GM21367 (cell line): ENCODE measurements around the gene FEV.

Experiments used
- ATAC-seq: cut with Tn5 transposase; IDR thresholded peaks from one replicate; pipeline ENCODE4 v1.9.1; 2021; ENCODE audit not compliant: unreplicated experiment

Gene FEV

GRCh38 chr2:218985021-218985324 lies at the start of gene FEV:
Gene FEV, minus strand, starts transcription at chr2:218985184. Its CDS starts 109 bp downstream, at chr2:218985075.
- ATAC-seq, result no peak

DNA sequence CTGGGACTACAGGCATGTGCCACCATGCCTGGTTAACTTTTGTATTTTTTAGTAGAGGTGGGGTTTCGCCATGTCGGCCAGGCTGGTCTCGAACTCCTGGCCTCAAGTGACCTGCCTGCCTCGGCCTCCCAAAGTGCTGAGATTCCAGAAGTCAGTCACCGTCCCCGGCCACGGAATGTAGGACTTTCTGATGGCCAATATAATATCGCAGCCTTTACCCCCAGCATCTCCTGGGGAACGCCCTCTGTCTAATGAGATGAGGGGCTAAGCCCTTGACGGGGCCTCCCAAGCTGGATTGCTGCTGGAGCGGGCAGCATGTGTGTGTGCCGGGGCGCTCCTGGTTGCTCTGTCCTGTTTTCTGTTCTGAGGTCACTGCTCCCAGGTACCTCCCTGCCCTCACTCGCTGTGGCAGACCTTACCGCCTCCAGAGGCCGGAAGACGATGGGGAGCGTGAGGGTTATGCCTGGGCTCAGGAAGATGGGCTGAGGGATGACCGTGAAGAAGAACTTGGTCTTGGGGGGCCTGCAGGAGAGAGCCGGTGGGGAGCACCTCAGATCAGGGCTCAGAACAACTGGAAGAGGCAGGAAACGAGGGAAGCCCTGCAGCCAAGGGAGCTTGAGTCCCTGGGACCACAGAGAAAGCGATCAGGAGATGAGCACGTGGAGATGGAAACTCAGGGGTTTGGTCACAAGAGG lies 47.2 kb upstream of the FEV start:
- ATAC-seq, result no peak

- no peak for ATAC-seq
Measured at GRCh38 chr2:219031005-219031738, 46.2 kb upstream of the FEV start.

- no peak for ATAC-seq
Measured at GRCh38 chr2:219030177-219030940, 45.4 kb upstream of the FEV start.

DNA sequence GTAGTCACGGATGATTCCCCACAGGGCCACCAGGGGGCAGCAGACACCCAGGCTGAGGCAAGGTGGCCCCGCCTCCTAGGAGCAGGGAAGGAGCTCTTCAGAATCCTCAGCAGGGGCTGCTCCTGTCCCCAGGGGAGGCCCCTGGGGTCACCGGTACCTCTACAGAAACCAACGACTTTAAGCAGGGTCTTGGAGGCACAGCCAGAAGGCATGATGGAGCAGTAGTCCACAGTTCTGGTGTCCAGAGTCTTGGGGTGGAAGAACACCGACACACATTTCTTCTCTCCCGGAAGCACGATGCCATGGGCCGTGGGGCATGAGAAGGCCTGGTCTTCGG lies 44.8 kb upstream of the FEV start:
- no peak for ATAC-seq

DNA sequence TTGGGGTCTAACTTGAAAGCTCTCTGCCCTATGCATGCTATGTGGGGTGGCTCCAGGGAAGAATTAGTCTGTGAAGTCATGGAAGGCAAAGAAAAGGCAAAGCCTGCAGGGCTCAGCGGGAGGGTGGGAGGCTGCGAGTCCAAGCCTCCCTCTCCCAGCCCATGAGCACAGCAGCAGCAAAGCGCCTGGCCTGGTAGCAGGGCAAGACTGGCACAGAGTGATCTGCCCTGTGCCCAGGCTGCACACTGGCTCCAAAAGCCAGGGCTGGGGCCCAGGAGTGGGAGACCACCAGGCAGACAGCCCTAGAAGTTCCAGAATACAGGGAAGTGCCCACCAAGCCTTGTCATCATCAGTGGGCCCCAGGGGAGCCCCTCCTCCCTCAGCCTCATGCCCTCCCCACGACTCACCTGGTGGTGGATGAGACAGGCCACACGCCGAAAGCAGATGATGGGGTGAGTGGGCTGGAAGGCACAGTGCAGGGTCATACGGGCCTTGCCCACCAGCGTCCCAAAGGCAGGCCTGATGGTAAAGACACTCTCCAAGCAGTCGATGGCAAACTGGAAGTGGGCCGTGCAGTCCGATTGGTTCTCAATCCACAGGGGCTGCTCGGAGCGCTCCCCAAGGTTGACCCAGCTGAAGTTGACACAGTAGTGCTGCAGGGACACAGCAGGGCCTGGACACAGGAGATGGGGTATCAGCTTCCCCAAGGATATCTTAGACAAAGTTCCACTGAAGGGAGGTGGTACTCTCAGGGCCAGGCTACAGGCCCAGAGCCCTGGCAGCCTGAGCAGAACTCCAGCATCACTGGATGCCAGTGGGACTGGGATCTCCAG lies 44.2 kb upstream of the FEV start:
- no peak for ATAC-seq

- ATAC-seq, result no peak
Measured at GRCh38 chr2:219028141-219028540, 43.2 kb upstream of the FEV start.

- ATAC-seq, result no peak
Measured at GRCh38 chr2:219027511-219028055, 42.6 kb upstream of the FEV start.

GRCh38 chr2:219026946-219027345 lies 42.0 kb upstream of the FEV start:
- ATAC-seq, result no peak

DNA sequence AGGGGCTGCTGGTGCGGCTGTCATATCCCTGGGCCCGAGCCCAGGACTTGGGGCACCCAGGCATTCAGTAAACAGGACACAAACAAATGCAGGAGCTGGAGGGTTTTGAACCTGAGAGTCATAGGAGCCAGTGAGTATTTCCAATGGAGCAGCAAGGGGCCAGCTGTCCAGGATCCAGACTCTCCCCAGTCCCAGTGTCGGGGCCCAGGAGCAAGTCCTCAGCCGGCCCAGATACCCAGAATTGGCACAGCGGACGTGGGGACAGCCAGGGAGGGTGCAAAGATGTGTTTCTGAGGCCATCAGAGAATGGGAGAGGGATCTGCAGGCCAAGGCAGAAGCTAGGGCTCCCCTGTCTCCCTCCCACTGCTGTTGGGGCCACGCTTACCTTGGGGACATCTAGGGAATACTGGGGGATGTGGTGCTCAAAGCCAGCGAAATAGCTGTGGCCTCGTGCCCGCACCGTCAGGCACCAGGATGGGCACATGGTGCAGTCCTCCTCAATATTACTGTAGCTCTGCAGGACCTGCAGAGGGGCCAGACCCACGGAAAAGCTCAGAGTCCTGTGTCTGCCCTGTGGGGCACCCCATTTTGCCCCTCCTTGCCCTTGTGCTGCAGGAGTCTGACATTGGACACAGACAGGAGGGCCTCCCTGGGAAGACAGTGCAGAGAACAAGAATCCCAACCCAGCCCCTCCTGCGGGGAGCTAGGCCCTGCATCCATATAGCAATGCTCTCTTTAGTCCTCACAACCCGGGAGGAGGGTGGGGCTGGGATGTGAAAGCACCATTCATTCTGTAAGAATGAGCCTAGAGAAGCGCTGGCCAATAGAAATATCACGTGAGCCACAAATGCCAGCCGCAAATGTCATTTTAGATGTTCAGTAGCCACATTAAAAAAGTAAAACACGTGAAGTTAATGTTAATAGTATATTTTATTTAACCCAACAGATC lies 40.9 kb upstream of the FEV start:
- ATAC-seq, result no peak

DNA sequence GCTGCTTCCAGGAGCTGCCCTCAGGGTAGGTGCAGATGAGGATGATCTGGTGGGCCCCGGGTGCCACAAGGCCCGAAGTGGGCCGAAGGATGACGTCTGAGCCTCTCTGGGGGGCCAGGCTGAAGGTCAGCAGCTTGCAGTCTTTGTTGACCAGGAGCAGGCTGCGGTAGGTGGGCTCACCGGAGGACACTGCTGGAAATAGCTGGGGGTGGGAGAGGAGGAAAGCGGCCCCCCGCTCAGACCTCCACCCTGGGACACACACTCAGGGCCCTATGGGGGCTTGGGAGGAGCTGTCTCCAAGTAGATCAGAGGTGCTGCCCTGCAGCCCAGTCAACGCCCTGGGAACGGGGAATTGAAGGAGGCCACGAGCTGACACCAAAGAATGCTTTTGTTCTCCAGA lies 39.1 kb upstream of the FEV start:
- no peak for ATAC-seq

DNA sequence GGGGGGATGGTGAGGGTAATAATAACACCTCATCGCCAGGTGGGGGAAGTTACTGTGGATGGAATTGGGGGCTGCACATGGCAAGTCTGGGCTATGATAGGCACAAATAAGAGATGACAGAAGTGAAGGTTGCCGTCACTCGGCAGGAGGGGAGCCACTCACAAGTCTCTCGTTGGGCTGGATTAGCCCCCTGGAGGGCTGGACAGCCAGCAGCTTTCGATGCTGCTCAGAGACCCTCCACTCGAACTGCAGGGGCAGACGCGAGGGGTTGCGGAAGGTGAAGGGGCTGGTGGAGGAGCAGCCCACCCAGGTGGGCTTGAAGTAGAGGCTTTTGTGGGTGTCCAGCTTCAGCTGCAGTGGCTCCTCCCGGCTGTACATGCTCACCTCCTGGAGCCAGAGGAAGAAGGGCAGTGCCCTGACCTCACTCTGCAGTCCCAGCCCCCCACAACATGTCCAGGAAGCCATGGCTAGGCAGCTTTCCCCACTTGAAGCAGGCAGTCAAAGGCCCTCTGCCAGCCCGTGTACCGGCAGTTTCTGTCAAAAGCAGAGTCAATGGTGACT lies 38.1 kb upstream of the FEV start:
- no peak for ATAC-seq

DNA sequence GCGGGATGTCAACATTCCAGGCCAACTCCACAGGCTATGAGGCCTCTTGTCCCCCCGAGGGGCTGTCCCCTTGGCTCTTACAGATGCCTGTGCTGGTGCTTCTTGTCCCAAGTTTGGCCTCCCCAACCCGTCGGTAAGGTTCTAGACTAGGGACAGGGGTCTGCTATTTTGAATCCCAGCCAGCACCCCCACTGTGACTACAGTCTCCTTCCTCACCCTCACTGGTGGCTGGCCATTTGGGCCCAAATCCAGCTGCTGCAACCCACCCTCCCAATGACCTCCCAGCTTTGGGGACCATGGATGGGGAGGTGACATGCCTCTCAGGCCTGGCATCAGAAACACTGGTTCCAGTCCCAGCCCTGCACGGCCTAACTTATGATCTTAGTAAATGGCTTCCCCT lies 37.6 kb upstream of the FEV start:
- ATAC-seq, result no peak

DNA sequence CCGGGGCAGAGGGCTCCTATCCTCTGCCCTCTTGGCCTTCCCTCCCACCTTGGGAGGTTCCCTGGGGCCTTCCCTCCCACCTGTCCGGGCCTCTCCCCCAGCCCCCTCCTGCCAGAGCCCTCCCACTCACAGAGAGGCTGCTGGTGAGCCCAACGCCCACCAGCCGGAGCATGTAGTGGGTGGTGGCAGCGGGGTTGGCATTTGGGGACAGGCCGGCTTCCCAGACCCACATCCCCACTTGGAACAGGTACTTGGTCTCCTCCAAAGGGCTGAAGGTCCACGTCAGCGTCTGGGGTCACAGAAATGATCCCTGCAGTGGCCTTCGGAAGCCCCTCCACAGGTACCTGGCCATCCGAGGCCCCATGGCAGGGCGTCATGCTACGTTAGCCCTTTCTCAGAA lies 37.1 kb upstream of the FEV start:
- no peak for ATAC-seq

DNA sequence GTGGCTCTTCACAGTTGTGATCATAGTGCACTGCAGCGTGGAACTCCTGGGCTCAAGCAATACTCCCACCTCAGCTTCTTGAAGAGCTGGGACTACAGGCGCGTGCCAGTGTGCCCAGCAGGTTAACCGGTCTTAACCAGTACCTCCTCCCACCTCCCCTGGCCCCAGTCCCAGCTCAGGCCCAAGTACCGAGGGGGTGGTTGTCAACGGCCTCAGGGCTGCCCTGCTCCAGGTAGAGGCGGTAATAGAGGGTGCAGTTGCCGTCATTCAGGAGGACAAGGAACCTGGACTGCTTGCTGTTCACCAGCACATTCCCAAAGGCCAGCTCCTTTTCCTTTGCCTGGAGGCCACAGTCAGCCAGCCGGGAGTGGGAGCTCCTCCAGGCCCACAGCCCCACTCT lies 36.6 kb upstream of the FEV start:
- ATAC-seq, result no peak

GRCh38 chr2:219020604-219021365 lies 35.8 kb upstream of the FEV start:
- no peak for ATAC-seq

DNA sequence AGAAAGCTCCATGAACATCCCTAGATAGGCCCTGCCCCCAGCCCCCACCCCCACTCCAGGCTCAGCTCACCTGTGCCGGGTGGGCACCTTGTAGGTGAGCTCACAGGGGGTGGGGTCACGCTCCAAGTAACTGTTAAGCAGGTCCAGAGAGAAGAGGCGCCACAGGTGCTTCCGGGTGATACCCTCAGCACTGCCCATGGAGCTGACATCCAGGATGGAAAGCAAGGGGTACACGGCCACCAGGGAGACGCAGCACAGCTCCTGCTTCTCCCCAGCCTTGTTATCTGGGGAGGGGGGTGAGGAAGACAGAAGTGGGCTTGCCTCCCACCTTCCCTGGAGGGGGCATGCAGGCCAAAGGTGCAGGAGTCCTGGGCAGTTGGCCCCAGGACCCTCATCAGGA lies 34.5 kb upstream of the FEV start:
- no peak for ATAC-seq

GRCh38 chr2:219018726-219019125 lies 33.7 kb upstream of the FEV start:
- no peak for ATAC-seq

- no peak for ATAC-seq
Measured at GRCh38 chr2:219018286-219018685, 33.3 kb upstream of the FEV start.
